Endothelial cell of umbilical vein (primary cell): ENCODE measurements around the gene ARHGEF25. TPM values are rescaled to one million over a fixed set of nuclear protein-coding genes. Genes with fewer than 3 reads are reported as not detected.

Experiments
- BruUV-seq: library from RNA; stranded (reverse); fragments of 400-500 nt; replicated peaks from 2 replicates; lab custom pipeline; 2021; lab: Mats Ljungman, UMichigan
- CTCF ChIA-PET: fragments of 300-600, 350-600 bp; sonication (Branson Sonifier 250); formaldehyde crosslinking; loops from one replicate; lab custom pipeline; 2021; ENCODE audit warnings: antibody characterized with exemption, inconsistent platforms; lab: Charles Lee
- POLR2A ChIA-PET: fragments of 300-600, 350-600 bp; sonication (Branson Sonifier 250); formaldehyde crosslinking; loops from one replicate; lab custom pipeline; 2021; ENCODE audit warnings: antibody characterized with exemption, inconsistent platforms; lab: Charles Lee
- DNase-seq: peaks from one replicate; pipeline ENCODE4 v3.0.0-alpha.2; 2011; ENCODE audit warnings: low read depth, low spot score
- FAIRE-seq: peaks from 2 replicates; lab custom pipeline; 2011; peaks lifted over from hg19 to GRCh38; lab: Jason Lieb, UNC
- H2AFZ ChIP-seq: 2 replicates; pipeline ENCODE4 v1.6.0; 2012; ENCODE audit warnings: low read depth, low read length, control low read depth, inconsistent platforms
- H3K27ac ChIP-seq: 2 replicates; pipeline ENCODE4 v1.5.1; 2011; ENCODE audit warnings: low read depth, mild to moderate bottlenecking, control low read depth, low read length, moderate library complexity; ENCODE audit not compliant: insufficient read depth
- H3K27me3 ChIP-seq, 2 experiments: 2 replicates each; pipeline versions ENCODE4 v1.6.0 to v1.6.1; 2011; ENCODE audit warnings: low read length in 2 of 2, mixed read lengths in 1 of 2; ENCODE audit not compliant: control insufficient read depth in 2 of 2, insufficient read depth in 2 of 2
- H3K36me3 ChIP-seq, 2 experiments: 2 replicates in 1 of 2; 3 replicates in 1 of 2; pipeline ENCODE4 v1.5.1; 2011; ENCODE audit warnings: low read length in 2 of 2, mild to moderate bottlenecking in 1 of 2, moderate library complexity in 1 of 2; ENCODE audit not compliant: control insufficient read depth in 2 of 2, insufficient read depth in 2 of 2; ENCODE audit errors: extremely low read depth in 1 of 2
- H3K4me1 ChIP-seq: 3 replicates; pipeline ENCODE4 v1.5.1; 2011; ENCODE audit warnings: mild to moderate bottlenecking, low read length; ENCODE audit not compliant: control insufficient read depth, insufficient read depth; ENCODE audit errors: extremely low read depth
- H3K4me2 ChIP-seq: 2 replicates; pipeline ENCODE4 v1.6.1; 2011; ENCODE audit warnings: low read length, control low read depth, mixed read lengths; ENCODE audit not compliant: insufficient read depth
- H3K4me3 ChIP-seq, 3 experiments: fragments of 200-600 bp in 1 of 3; sonication (generic), shearing (Covaris generic) in 1 of 3; replicated peaks in 1 of 3; 2 replicates each; pipeline ENCODE4 v1.5.1; 2011 to 2016; ENCODE audit warnings: control low read depth in 3 of 3, low read length in 3 of 3, mild to moderate bottlenecking in 2 of 3, inconsistent platforms in 1 of 3, low read depth in 1 of 3, moderate library complexity in 1 of 3; ENCODE audit not compliant: insufficient read depth in 1 of 3
- H3K79me2 ChIP-seq: 2 replicates; pipeline ENCODE4 v1.6.0; 2012; ENCODE audit warnings: low read length, inconsistent platforms; ENCODE audit not compliant: control insufficient read depth, insufficient read depth
- H3K9ac ChIP-seq: replicated peaks from 2 replicates; pipeline ENCODE3; 2011; ENCODE audit warnings: low read length, control low read depth; ENCODE audit not compliant: insufficient read depth; ENCODE audit errors: extremely low read depth
- H3K9me1 ChIP-seq: replicated peaks from 3 replicates; pipeline ENCODE4 v1.6.0; 2011; ENCODE audit warnings: mild to moderate bottlenecking, low read length; ENCODE audit not compliant: control insufficient read depth, insufficient read depth; ENCODE audit errors: extremely low read depth
- H3K9me3 ChIP-seq: replicated peaks from 2 replicates; pipeline ENCODE4 v1.5.1; 2012; ENCODE audit warnings: low read length, inconsistent platforms; ENCODE audit not compliant: control insufficient read depth, insufficient read depth
- H4K20me1 ChIP-seq: replicated peaks from 2 replicates; pipeline ENCODE3; 2011; ENCODE audit warnings: mild to moderate bottlenecking, low read length; ENCODE audit not compliant: control insufficient read depth, insufficient read depth; ENCODE audit errors: extremely low read depth
- CTCF ChIP-seq, 2 donors: IDR thresholded peaks; 1 replicate in 1 of 2; 2 replicates in 1 of 2; pipeline ENCODE4 v1.5.1; 2011; ENCODE audit warnings: low read length in 2 of 2, mild to moderate bottlenecking in 2 of 2, moderate library complexity in 2 of 2, control low read depth in 1 of 2, inconsistent platforms in 1 of 2, low read depth in 1 of 2; ENCODE audit not compliant: insufficient read depth in 1 of 2; ENCODE audit errors: extremely low read depth in 1 of 2
- EZH2 ChIP-seq: IDR thresholded peaks from 2 replicates; pipeline ENCODE4 v1.6.1; 2012; ENCODE audit warnings: borderline replicate concordance, low read depth, mild to moderate bottlenecking, moderate library complexity, low read length, inconsistent platforms; ENCODE audit not compliant: severe bottlenecking
- FOS ChIP-seq: IDR thresholded peaks from 2 replicates; pipeline ENCODE4 v1.6.1; 2011; ENCODE audit warnings: mild to moderate bottlenecking, low read length, moderate library complexity, borderline replicate concordance; ENCODE audit not compliant: insufficient read depth
- GATA2 ChIP-seq: IDR thresholded peaks from 2 replicates; pipeline ENCODE4 v1.7.0; 2011; ENCODE audit warnings: low read depth, mild to moderate bottlenecking, moderate library complexity, mixed read lengths, low read length; ENCODE audit not compliant: insufficient read length, insufficient read depth
- JUN ChIP-seq: IDR thresholded peaks from 2 replicates; pipeline ENCODE4 v1.6.1; 2011; ENCODE audit warnings: borderline replicate concordance, low read depth; ENCODE audit not compliant: insufficient read length, insufficient read depth
- MYC ChIP-seq: IDR thresholded peaks from one replicate; pipeline ENCODE4 v1.6.1; 2011; ENCODE audit warnings: mild to moderate bottlenecking, low read depth, low read length
- POLR2A ChIP-seq: IDR thresholded peaks from 2 replicates; pipeline ENCODE4 v1.6.1; 2012; ENCODE audit warnings: low read depth, mild to moderate bottlenecking, control low read depth, low read length
- dilution Hi-C: fragments of 300-500 bp; cut with MboI; formaldehyde crosslinking; loops from one replicate; pipeline ENCODE4 v1.15.0; 2019; ENCODE audit warnings: low sequenced_read_pairs; ENCODE audit not compliant: extremely low pct_ligation_motif_present
- intact Hi-C: fragments of 100-400 bp; cut with micrococcal nuclease; formaldehyde crosslinking; loops from one replicate; pipeline ENCODE4 v1.10.0; 2022
- polyA plus RNA-seq, 4 experiments: library from polyadenylated mRNA; depleted of rRNA in 3 of 4; stranded (reverse) in 3 of 4; unstranded in 1 of 4; fragments of >200 nt; gene quantifications; 2 replicates each; pipeline versions ENCODE4 v1.2.1 to v1.2.3, GENCODE V29; 2011 to 2012; ENCODE audit warnings: missing spikeins in 1 of 4
- total RNA-seq: library from RNA; stranded (reverse); gene quantifications from 2 replicates; pipeline ENCODE4 v1.2.3, GENCODE V29; 2021
- TF ChIP-seq, protein P1 (sequence below): IDR thresholded peaks from 2 replicates; pipeline ENCODE4 v1.6.1; 2011; ENCODE audit not compliant: insufficient read depth, insufficient read length

The ARHGEF25 gene
- total and polyA plus RNA-seq, 2 donors (not counting 3 experiments of a cell fraction or from before 2014, with no cell fraction given): 4.7 to 7.4 TPM

GRCh38 chr12:57579011-57579410, 32.2 kb upstream of the ARHGEF25 start:
- ChIA-PET CTCF (interaction anchor here (0.6 to 5.2 kb wide), 2 partner anchors 46 to 336 kb away, joined by 3 to 109 read pairs; no protein-coding TSS in a partner anchor), POLR2A (no interaction called here)
- H3K4me3 ChIP-seq: no peak overlapping the region
- no peak overlapping the region for H3K4me2 ChIP-seq
- dilution Hi-C loops (no loop called here), intact Hi-C loops (no loop called here)
- peaks cover 6% of the 10 kb centered on the region in 2 experiments for H3K27me3 ChIP-seq
- BruUV-seq: no TSS peak
- no peaks in the 10 kb centered on the region for H3K4me1 ChIP-seq
- no peaks in the 10 kb centered on the region for H3K36me3 ChIP-seq
- no peak overlapping the region for H2AFZ ChIP-seq
- H3K9me3 ChIP-seq: no peaks in the 10 kb centered on the region
- H3K79me2 ChIP-seq: no peaks in the 10 kb centered on the region
- no peak overlapping the region for H3K9ac ChIP-seq
- TF ChIP-seq GATA2: no peak
- no peak for TF ChIP-seq JUN
- no peak for TF ChIP-seq FOS
- no peak for TF ChIP-seq CTCF (IDR thresholded peaks at IDR 0.05; ENCODE audit: extremely low read depth in 1 of 2, insufficient read depth in 1 of 2, low read depth in 1 of 2, low read length in 2 of 2)
- no peak for TF ChIP-seq MYC
- no peak for TF ChIP-seq POLR2A
- TF ChIP-seq, protein P1, sequence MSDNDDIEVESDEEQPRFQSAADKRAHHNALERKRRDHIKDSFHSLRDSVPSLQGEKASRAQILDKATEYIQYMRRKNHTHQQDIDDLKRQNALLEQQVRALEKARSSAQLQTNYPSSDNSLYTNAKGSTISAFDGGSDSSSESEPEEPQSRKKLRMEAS: no peak
- no peak for TF ChIP-seq EZH2
- no peak overlapping the region for H3K27ac ChIP-seq
- no peaks in the 10 kb centered on the region for H4K20me1 ChIP-seq
- DNase-seq: no peak
- FAIRE-seq: no peak
- H3K9me1 ChIP-seq: no peaks in the 10 kb centered on the region
